Measurements from ENCODE around the gene VAT1L.

VAT1L gene

DNA sequence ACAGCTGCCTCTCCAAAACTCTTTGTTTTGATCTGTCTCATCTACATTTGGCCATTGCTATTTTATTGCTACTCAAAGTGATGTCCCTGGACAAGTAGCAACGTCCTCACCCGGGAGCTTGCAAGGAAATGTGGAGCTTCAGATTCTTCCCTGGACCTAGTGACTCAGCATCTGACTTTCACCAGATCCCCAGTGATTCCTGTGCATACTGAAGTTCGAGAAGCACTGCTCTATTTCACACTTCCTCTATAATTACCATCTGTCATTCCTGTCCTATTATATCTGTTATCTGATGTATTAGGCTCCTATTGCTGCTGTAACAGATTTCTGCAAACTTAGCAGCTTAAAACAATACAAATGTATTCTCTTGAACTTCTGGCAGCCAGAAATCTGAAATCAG lies 28.5 kb upstream of the VAT1L start:
- no peak overlapping the region for H3K27ac ChIP-seq (ENCODE audit: low read length)
- H3K27me3 ChIP-seq (ENCODE audit: control insufficient read depth in 1 of 2, insufficient read depth in 2 of 2, low read length in 2 of 2) = peaks cover 0 to 2% of the 10 kb centered on the region in 2 donors
- no peak overlapping the region for H3K9ac ChIP-seq (ENCODE audit: low read length in 2 of 2)
- H3K4me3 ChIP-seq (ENCODE audit: low read length in 2 of 2) = no peak overlapping the region
- H3K4me1 ChIP-seq (ENCODE audit: control insufficient read depth, insufficient read depth, low read length) = peaks cover 8% of the 10 kb centered on the region
- H3K36me3 ChIP-seq (ENCODE audit: control insufficient read depth in 2 of 2, insufficient read depth in 2 of 2, low read length in 2 of 2) = no peaks in the 10 kb centered on the region
- no peaks in the 10 kb centered on the region for H3K9me3 ChIP-seq (ENCODE audit: control insufficient read depth in 2 of 2, low read length in 2 of 2)

DNA sequence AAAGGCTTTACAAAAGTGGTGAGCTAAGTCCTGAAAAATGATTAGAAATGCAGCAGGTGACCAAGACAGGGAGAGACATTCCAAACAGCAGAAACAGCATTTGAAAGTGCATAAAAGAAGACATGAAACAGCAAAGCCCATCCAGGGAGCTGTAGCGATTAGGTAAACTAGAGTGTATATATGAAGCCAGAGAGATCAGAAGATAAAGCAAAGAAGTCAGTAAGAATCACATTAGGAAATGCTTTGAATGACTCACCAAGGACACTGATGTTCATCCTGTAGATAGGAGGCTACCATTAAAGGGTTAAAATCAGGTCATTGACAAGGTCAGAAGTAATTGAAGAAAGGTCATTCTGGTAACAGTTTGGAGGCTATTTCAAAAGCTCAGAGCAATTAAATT lies 27.6 kb upstream of the VAT1L start:
- Histone ChIP-seq H3K36me3 (ENCODE audit: control insufficient read depth in 2 of 2, insufficient read depth in 2 of 2, low read length in 2 of 2) (no peaks in the 10 kb centered on the region), H3K27me3 (ENCODE audit: control insufficient read depth in 1 of 2, insufficient read depth in 2 of 2, low read length in 2 of 2) (peaks cover 0 to 2% of the 10 kb centered on the region in 2 donors), H3K9me3 (ENCODE audit: control insufficient read depth in 2 of 2, low read length in 2 of 2) (no peaks in the 10 kb centered on the region), H3K9ac (ENCODE audit: low read length in 2 of 2) (no peak overlapping the region), H3K4me1 (ENCODE audit: control insufficient read depth, insufficient read depth, low read length) (peaks cover 8% of the 10 kb centered on the region), H3K4me3 (ENCODE audit: low read length in 2 of 2) (no peak overlapping the region), H3K27ac (ENCODE audit: low read length) (no peak overlapping the region)

DNA sequence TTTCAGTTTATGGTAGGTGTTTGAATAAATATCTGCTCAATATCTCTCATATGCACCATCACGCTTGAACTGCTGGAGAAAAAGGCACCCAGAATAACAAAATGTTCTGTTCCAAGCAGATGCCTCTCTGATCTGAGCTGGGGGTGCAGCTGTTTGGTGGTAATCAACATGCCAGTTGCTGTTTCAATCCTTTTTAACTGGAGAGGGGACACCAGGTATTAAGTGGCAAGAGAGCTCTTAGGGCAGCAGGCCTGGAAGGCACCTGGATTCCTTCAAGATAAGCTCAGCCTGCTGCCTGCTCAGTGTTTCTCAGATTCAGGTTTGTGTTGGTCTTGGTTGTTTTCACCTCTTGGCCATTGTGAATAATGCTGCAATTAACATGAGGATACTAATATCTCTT lies 27.2 kb upstream of the VAT1L start:
- Histone ChIP-seq H3K9ac (ENCODE audit: low read length in 2 of 2) (no peak overlapping the region), H3K9me3 (ENCODE audit: control insufficient read depth in 2 of 2, low read length in 2 of 2) (no peaks in the 10 kb centered on the region), H3K4me3 (ENCODE audit: low read length in 2 of 2) (no peak overlapping the region), H3K27ac (ENCODE audit: low read length) (no peak overlapping the region), H3K27me3 (ENCODE audit: control insufficient read depth in 1 of 2, insufficient read depth in 2 of 2, low read length in 2 of 2) (peaks cover 0 to 2% of the 10 kb centered on the region in 2 donors), H3K36me3 (ENCODE audit: control insufficient read depth in 2 of 2, insufficient read depth in 2 of 2, low read length in 2 of 2) (no peaks in the 10 kb centered on the region), H3K4me1 (ENCODE audit: control insufficient read depth, insufficient read depth, low read length) (peaks cover 8% of the 10 kb centered on the region)

DNA sequence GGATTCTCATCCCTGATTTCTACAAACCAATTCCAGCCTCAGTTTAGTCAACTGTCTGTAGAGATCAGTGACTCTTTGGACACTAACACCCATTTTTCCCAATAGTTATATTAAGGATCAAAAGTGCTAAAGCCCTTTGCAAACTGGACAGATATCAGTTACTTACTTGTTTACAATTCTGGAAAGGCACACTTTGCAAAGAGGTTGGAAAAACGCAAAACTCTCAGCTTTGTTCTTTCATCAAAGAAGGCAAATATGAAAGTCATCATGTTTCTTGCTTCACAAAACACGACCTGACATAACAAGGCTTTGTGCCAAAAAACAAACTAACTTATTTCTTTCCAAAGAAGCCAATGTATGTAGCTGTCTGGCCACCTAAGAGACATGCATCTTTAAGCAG lies 26.1 kb upstream of the VAT1L start:
- no peak overlapping the region for H3K9ac ChIP-seq (ENCODE audit: low read length in 2 of 2)
- peaks cover 0 to 2% of the 10 kb centered on the region in 2 donors for H3K27me3 ChIP-seq (ENCODE audit: control insufficient read depth in 1 of 2, insufficient read depth in 2 of 2, low read length in 2 of 2)
- H3K4me1 ChIP-seq (ENCODE audit: control insufficient read depth, insufficient read depth, low read length) = peaks cover 8% of the 10 kb centered on the region
- H3K36me3 ChIP-seq (ENCODE audit: control insufficient read depth in 2 of 2, insufficient read depth in 2 of 2, low read length in 2 of 2) = no peaks in the 10 kb centered on the region
- no peaks in the 10 kb centered on the region for H3K9me3 ChIP-seq (ENCODE audit: control insufficient read depth in 2 of 2, low read length in 2 of 2)
- H3K4me3 ChIP-seq (ENCODE audit: low read length in 2 of 2) = no peak overlapping the region
- no peak overlapping the region for H3K27ac ChIP-seq (ENCODE audit: low read length)

DNA sequence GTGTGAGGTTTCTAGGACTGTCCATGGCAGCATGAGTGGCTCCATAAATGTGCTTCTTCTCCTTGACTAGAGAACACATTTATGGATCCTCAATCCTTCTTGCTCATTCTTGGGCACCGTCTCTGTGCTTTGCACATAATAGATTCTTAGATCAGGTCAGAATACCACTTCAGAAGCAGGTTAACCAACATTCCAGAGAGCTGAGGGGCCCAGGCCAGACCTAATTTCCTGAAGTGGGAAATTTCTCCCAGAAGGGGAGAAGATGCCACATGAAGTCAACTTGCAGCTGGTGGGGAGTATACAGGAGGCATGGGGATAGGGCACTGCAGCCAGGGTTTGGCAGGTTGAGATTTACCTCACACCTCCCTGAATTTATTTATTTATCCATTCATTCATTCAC lies 24.4 kb upstream of the VAT1L start:
- H3K27me3 ChIP-seq (ENCODE audit: control insufficient read depth in 1 of 2, insufficient read depth in 2 of 2, low read length in 2 of 2) = no peaks in the 10 kb centered on the region
- H3K9ac ChIP-seq (ENCODE audit: low read length in 2 of 2) = no peak overlapping the region

DNA sequence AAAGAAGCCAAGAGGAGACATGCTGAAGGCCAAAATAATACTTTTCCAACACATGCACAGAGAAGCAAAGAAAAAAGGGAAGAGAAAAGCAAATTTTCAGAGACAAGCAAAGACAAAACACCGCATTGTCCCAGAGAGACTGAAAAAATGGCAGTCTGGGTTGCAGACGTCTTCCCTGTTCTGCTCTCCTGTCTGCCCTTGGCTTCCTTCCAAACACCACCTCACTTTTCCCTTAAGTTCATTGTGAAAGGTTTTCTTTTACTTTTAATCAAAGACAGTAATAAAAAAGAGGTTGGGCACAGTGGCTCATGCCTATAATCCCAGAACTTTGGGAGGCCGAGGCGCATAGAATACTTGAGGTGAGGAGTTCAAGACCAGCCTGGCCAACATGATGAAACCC lies 21.2 kb upstream of the VAT1L start:
- Histone ChIP-seq H3K9me3 (ENCODE audit: control insufficient read depth in 2 of 2, low read length in 2 of 2) (no peaks in the 10 kb centered on the region), H3K27me3 (ENCODE audit: control insufficient read depth in 1 of 2, insufficient read depth in 2 of 2, low read length in 2 of 2) (no peaks in the 10 kb centered on the region), H3K27ac (ENCODE audit: low read length) (no peak overlapping the region), H3K4me1 (ENCODE audit: control insufficient read depth, insufficient read depth, low read length) (peaks cover 6% of the 10 kb centered on the region), H3K36me3 (ENCODE audit: control insufficient read depth in 2 of 2, insufficient read depth in 2 of 2, low read length in 2 of 2) (no peaks in the 10 kb centered on the region), H3K4me3 (ENCODE audit: low read length in 2 of 2) (no peak overlapping the region), H3K9ac (ENCODE audit: low read length in 2 of 2) (no peak overlapping the region)

More for the DNA sequence above, 24.4 kb upstream of the VAT1L start:
- Histone ChIP-seq H3K9me3 (ENCODE audit: control insufficient read depth in 2 of 2, low read length in 2 of 2) (no peaks in the 10 kb centered on the region), H3K27ac (ENCODE audit: low read length) (no peak overlapping the region), H3K4me3 (ENCODE audit: low read length in 2 of 2) (no peak overlapping the region), H3K4me1 (ENCODE audit: control insufficient read depth, insufficient read depth, low read length) (peaks cover 8% of the 10 kb centered on the region), H3K36me3 (ENCODE audit: control insufficient read depth in 2 of 2, insufficient read depth in 2 of 2, low read length in 2 of 2) (no peaks in the 10 kb centered on the region)

DNA sequence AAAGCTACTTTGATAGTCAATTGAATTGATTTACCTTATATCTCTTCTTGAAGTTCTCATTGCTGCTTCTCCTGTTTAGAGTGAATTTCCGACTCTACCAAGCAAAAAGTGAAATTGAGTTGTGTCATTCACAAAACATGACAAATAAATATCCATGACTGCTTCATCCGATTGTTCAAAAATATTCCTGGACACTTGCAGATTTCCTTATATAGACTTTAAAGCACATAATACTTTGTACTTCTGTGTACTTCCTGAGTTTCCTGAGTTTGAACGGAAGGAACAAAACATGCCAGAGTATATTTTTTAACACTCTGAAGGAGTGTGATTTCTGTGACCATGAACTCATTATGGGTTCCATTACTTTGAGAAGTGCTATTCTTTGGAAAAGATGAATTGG lies 20.5 kb upstream of the VAT1L start:
- Histone ChIP-seq H3K9ac (ENCODE audit: low read length in 2 of 2) (no peak overlapping the region), H3K27me3 (ENCODE audit: control insufficient read depth in 1 of 2, insufficient read depth in 2 of 2, low read length in 2 of 2) (no peaks in the 10 kb centered on the region), H3K4me3 (ENCODE audit: low read length in 2 of 2) (no peak overlapping the region), H3K4me1 (ENCODE audit: control insufficient read depth, insufficient read depth, low read length) (peaks cover 6% of the 10 kb centered on the region), H3K36me3 (ENCODE audit: control insufficient read depth in 2 of 2, insufficient read depth in 2 of 2, low read length in 2 of 2) (no peaks in the 10 kb centered on the region), H3K27ac (ENCODE audit: low read length) (no peak overlapping the region), H3K9me3 (ENCODE audit: control insufficient read depth in 2 of 2, low read length in 2 of 2) (no peaks in the 10 kb centered on the region)

DNA sequence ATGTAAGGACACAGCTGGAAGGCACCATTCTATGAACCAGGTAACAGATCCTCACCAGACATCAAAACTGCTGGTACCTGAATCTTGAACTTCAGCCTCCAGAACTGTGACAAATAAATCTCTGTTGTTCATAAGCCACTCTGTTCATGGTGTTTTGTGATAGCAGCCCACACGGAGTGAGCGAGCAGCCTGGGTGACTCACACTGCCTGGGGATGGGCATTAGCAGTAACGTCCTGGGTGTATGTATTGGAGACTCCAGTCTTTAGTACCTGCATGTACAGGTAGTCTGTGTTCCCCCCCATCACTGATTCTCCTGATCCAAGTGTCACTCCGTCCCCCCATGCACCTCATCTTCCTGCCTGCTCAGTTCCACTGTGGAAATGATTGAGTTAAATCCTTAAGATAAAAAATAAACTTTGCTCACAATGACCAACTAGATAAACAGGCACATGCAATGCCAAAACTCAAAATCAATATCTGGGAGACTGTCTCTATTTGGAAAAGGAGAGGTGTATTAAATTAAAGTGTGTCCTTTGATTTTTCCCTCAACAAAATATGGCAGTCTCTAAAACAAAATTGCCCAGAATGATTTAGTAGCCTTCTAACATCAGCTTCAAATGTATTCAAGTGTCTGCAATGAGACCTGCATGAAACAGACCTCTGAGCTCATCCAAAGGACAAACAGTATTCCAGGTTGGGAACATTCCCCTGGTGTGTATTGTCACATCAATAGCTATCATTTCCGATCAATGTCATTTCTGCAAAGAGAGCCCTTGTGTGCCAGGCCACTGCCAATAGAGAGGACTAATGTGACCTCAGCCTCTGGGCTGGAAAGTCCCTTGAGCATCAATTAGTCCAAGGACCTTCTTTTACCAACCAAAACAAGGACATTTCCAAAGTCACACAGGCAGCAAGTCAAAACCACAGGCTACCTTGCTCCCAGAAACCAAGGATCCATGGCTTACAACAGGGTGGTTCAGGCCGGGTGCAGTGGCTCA lies 12.2 kb upstream of the VAT1L start:
- no peak overlapping the region for H3K27ac ChIP-seq (ENCODE audit: low read length)
- H3K4me3 ChIP-seq (ENCODE audit: low read length in 2 of 2) = no peak overlapping the region
- H3K9me3 ChIP-seq (ENCODE audit: control insufficient read depth in 2 of 2, low read length in 2 of 2) = no peaks in the 10 kb centered on the region
- H3K4me1 ChIP-seq (ENCODE audit: control insufficient read depth, insufficient read depth, low read length) = no peaks in the 10 kb centered on the region
- no peaks in the 10 kb centered on the region for H3K36me3 ChIP-seq (ENCODE audit: control insufficient read depth in 2 of 2, insufficient read depth in 2 of 2, low read length in 2 of 2)
- no peak overlapping the region for H3K9ac ChIP-seq (ENCODE audit: low read length in 2 of 2)
- H3K27me3 ChIP-seq (ENCODE audit: control insufficient read depth in 1 of 2, insufficient read depth in 2 of 2, low read length in 2 of 2) = no peaks in the 10 kb centered on the region

DNA sequence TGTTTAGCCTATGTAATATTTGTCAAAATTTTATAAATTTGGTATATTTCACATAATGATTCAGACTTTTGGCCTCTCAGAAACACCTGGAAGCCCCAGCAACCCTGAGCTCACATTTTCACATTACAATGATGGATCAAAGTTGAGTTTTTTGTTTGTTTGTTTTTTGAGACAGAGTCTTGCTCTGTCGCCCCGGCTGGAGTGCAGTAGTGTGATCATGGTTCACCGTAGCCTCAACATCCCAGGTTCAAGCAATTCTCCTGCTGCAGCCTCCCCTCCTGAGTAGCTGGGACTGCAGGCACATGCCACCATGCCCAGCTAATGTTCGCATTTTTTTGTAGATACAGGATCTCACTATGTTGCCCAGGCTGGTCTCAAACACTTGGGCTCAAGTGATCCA lies 10.6 kb upstream of the VAT1L start:
- Histone ChIP-seq H3K27me3 (ENCODE audit: control insufficient read depth in 1 of 2, insufficient read depth in 2 of 2, low read length in 2 of 2) (no peaks in the 10 kb centered on the region), H3K27ac (ENCODE audit: low read length) (no peak overlapping the region), H3K36me3 (ENCODE audit: control insufficient read depth in 2 of 2, insufficient read depth in 2 of 2, low read length in 2 of 2) (no peaks in the 10 kb centered on the region), H3K4me1 (ENCODE audit: control insufficient read depth, insufficient read depth, low read length) (no peaks in the 10 kb centered on the region), H3K9me3 (ENCODE audit: control insufficient read depth in 2 of 2, low read length in 2 of 2) (no peaks in the 10 kb centered on the region), H3K9ac (ENCODE audit: low read length in 2 of 2) (no peak overlapping the region), H3K4me3 (ENCODE audit: low read length in 2 of 2) (no peak overlapping the region)

DNA sequence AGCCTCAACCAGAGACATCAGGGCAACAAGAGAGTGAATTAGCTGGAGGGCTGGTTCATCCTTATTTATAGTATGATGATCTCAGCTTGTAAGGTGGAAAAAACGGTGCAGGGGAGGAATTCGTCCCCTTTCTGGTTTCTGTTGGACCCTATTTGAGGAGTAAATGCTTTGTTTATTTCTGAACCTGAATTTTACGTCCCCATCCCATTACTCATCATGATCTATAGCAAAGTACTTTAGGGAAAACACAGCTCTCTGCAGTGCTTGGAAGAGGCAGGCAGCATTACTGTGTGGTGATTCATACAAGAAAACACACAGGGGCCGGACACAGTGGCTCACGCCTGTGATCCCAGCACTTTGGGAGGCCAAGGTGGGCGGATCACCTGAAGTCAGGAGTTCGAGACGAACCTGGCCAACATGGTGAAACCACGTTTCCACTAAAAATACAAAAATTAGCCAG lies 8.0 kb upstream of the VAT1L start:
- Histone ChIP-seq H3K36me3 (ENCODE audit: control insufficient read depth in 2 of 2, insufficient read depth in 2 of 2, low read length in 2 of 2) (no peaks in the 10 kb centered on the region), H3K9me3 (ENCODE audit: control insufficient read depth in 2 of 2, low read length in 2 of 2) (no peaks in the 10 kb centered on the region), H3K27me3 (ENCODE audit: control insufficient read depth in 1 of 2, insufficient read depth in 2 of 2, low read length in 2 of 2) (no peaks in the 10 kb centered on the region), H3K4me1 (ENCODE audit: control insufficient read depth, insufficient read depth, low read length) (no peaks in the 10 kb centered on the region), H3K4me3 (ENCODE audit: low read length in 2 of 2) (no peak overlapping the region), H3K9ac (ENCODE audit: low read length in 2 of 2) (no peak overlapping the region), H3K27ac (ENCODE audit: low read length) (no peak overlapping the region)

DNA sequence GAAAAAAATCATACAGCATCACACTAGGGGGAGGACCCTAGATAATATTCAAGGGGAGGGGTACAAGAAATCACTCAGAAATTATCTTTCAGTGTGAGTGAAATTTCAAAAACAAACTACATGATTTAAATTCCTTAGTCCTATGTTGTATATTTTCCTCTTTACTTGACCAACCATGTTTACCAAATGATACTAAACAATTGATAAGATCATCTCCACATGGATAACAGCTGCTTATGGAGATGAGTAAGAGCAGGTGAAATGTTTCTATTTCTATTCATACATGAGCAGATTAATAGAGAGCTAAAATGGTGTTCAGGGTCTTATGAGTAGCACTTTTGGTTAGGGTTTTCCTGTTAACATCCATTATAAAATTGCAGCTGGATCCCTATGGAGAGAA lies 7.3 kb upstream of the VAT1L start:
- no peaks in the 10 kb centered on the region for H3K9me3 ChIP-seq (ENCODE audit: control insufficient read depth in 2 of 2, low read length in 2 of 2)
- H3K36me3 ChIP-seq (ENCODE audit: control insufficient read depth in 2 of 2, insufficient read depth in 2 of 2, low read length in 2 of 2) = no peaks in the 10 kb centered on the region
- H3K27ac ChIP-seq (ENCODE audit: low read length) = no peak overlapping the region
- no peaks in the 10 kb centered on the region for H3K4me1 ChIP-seq (ENCODE audit: control insufficient read depth, insufficient read depth, low read length)
- H3K4me3 ChIP-seq (ENCODE audit: low read length in 2 of 2) = no peak overlapping the region
- H3K27me3 ChIP-seq (ENCODE audit: control insufficient read depth in 1 of 2, insufficient read depth in 2 of 2, low read length in 2 of 2) = peaks cover 0 to 3% of the 10 kb centered on the region in 2 donors
- no peak overlapping the region for H3K9ac ChIP-seq (ENCODE audit: low read length in 2 of 2)

All from stomach smooth muscle (tissue), 2 donors.